Globus pallidus (tissue), 1 donor: Measurements from ENCODE around the gene AIG1.
"Not testable (repeated sequence)": the region's sequence is repeated elsewhere in the genome, so short reads cannot be mapped to it uniquely, and the experiment has no call there.

Source experiments
- DNase-seq: peaks from one replicate; pipeline ENCODE4 v3.0.0-alpha.2; 2015; ENCODE audit warnings: low spot score

The AIG1 gene

DNA sequence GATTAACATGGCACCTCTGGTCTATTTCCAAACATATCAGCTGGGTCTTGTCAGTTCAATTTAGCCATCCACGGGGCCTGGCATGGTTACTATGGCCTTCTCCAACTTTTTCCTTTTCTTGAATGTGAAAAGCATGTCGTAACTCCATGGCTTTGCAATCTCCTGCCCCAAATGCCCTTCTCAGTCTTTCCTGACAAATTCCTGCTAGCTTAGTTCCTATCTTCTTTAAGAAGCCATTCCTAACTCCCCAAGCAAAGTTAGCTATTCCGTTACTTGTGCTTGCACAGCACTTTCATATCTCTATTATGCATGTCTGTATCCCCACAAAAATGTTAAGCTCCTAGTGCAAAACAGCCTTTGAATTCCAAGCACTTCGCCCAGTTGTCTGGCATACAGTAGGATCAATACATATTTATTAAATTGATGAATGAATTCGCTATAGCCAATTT, 105.6 kb downstream of the AIG1 start:
- DNase-seq = no peak

DNA sequence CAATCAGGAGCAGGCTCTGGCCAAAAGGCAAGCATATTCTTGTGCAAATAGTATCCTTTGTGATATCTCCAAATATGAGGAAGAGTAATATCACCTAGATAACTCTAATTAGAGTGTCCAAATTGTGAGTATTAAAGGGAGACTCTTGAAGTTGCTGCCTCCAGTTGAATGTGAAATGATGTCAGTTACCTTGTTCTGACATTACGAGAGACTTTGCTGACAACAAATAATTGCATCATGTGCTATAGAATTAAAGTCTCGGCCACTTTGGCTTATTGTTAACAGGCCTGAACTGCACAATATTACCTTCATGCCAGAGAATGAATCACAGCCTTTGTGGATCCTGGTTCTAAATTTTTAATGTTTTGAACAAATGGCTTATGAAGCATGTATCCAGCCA, 106.5 kb downstream of the AIG1 start:
- DNase-seq = no peak

DNA sequence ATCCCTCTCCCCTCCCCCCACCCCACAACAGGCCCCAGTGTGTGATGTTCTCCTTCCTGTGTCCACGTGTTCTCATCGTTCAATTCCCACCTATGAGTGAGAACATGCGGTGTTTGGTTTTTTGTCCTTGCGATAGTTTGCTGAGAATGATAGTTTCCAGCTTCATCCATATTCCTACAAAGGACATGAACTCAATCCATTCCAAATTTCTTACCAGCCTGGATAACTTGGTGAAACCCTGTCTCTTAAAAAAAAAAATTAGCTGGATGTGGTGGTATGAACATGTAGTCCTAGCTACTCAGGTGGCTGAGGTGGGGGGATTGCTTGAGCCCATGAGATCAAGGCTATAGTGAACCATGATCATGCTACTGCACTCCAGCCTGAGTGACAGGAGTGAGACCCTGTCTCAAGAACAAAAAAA, 107.7 kb downstream of the AIG1 start:
- not testable (repeated sequence) for DNase-seq

DNA sequence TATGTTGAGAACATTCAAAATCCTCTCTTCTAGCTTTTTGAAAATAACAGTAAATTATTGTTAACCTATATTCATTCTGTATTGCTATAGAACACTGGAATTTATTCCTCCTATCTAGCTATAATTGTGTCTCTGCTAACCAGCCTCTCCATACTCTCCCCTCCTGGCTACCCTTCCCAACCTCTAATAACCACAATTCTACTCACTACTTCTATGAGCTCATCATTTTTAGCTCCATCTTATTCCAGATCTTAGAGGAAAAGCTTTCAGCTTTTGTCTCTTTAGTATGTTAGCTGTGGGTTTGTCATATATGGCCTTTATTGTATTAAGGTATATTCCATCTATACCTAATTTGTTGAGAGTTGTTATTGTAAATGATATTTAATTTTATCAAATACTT, 108.8 kb downstream of the AIG1 start:
- no peak for DNase-seq

DNA sequence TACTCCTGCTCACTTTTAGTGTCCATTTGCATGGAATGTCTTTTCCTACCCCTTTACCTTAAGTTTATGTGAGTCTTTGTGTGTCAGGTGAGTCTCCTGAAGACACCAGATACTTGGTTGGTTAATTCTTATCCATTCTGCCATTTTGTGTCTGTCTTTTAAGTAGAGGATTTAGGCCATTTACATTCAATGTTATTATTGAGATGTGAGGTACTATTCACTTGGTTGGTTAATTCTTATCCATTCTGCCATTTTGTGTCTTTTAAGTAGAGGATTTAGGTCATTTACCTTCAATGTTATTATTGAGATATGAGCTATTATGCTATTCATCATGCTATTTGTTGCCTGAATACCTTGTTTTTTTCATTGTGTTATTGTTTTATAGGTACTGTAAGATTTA, 113.8 kb downstream of the AIG1 start:
- no peak for DNase-seq

DNA sequence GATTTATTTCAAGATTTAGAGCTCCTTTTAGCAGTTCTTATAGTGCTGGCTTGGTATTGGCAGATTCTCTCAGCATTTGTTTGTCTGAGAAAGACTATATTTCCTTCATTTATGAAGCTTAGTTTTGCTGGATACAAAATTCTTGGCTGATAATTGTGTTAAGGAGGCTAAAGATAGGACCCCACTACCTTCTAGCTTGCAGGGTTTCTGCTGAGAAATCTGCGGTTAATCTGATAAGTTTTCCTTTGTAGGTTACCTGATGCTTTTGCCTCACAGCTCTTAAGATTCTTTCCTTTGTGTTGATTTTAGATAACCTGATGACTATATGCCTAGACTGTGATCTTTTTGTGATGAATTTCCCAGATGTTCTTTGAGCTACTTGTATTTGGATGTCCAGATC, 114.3 kb downstream of the AIG1 start:
- DNase-seq = no peak

DNA sequence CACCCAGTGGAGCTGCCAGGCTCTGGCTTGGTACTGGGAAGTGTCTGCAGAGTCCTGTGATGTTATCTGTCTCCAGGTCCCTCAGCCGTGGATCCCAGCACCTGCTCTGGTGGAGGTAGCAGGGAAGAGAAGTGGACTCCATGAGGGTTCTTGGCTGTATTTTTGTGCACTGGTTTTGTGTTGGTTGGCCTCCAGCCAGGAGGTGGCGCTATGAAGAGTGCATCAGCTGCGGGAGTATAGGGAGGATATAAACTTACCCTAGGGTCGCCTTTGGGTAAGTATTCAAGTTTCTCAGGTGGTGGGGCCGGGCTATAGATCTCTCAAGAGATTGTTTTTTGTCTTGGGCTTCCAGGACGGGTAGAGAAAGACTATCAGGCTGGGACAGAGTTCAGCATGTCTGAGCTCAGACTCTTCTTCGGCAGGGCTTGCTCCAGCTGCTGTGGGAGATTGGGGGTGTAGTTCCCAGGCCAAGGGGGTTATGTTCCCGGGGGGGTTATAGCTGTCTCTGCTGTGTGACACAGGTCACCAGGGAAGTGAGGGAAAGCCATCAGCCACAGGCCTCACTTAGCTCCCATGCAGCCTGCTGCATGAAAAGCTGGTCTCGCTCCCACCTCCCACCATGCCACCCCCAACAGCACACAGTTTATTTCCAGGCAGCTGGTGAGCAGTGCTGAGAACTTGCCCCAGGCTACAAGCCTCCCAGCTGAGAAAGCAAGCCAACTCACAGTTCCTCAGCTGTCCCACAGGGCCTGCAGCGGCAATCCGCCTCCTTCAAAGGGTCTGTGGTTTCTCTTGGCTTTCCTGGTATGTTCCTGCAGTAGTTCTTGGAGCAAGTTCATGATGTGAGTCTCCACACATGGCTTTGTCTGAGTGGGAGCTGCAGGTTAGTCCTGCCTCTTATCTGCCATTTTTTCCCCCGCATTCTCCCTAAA, 115.7 kb downstream of the AIG1 start:
- no peak for DNase-seq

DNA sequence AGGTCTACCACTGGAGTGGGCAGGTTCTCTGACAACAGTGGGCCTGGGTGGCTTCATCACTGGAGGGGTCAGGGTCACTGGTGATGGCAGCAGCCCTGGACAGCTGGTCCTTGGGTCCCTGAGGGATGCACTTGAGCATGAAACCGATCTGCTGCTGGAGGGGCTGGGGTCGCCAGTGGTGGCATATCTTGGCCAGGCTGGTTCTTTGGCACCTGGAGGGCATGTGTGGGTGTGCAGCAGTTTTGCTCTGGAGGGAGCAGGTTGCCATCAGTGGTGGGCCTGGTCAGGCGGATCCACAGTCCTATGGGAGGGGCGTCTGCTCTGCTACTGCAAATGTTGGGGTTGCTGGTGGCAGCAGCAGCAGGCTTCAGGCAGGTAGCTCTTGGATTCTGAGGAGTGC, 117.0 kb downstream of the AIG1 start:
- no peak for DNase-seq

DNA sequence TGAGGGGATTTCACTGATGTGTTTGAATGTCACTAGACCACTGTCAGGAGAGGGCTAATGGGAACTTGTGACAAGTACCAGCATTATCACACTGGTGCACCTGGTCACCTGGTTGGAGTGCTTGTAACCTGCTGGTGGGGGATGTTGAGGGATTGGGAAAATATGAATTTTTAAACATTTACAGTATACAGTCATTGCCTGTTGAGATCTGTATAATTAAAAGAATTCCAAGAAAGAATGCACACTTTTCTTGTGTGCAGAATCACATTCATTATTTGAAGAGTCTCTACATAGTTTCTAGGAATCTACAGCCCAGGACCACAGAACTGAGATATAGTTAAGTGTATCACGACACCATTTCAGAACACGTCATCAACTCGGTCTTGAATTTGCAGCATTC, 118.4 kb downstream of the AIG1 start:
- DNase-seq = no peak

DNA sequence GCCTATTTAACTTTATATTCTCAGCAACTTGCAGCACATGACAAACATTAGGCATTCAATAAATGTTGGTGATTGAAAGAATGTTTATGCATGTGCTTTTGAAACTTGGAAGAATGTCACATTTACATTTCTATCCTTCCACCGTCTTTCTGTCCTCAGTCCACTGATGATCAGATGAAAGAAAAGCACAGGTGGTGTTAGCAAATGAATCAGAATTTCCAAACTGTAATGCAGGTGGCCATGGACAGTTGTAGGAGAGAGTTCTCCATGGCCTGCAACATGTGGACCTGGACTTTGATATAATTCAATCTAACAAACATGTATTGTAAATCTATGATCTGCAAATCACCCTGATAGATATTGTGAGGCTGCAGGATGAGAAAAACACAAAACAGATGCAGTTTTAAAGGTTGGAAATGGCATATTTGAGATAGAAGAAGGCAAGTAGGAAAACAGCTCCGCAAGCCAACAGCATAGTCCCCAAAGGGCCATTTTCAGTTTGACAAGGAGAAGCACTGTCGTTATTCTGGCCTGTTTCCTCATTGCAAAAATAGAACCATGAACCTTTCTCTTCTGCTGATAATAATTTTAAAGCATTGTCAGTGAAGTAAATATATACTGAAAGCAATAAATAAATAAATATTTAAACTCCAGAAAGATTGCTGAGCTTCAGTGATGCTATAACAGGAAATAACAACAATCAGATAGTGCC, 119.4 kb downstream of the AIG1 start:
- DNase-seq = no peak

DNA sequence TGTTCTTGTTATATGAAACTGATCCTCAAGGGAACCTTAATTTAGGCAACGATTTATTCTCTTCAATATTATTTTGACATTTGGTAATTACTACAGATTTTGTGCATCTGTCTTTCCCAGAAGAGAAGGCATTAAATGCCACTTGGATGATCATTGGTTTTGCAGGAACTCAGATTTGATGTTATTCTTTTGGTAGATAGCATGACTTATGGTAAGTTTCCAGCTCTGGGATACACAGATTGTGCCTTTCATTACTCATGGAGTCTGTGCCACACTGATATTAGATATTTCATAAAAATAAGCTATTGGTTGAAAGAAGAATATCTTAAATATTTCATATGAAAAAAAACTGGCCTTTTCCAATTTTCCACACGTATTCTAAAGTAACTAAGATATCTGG, 120.1 kb downstream of the AIG1 start:
- DNase-seq = no peak

DNA sequence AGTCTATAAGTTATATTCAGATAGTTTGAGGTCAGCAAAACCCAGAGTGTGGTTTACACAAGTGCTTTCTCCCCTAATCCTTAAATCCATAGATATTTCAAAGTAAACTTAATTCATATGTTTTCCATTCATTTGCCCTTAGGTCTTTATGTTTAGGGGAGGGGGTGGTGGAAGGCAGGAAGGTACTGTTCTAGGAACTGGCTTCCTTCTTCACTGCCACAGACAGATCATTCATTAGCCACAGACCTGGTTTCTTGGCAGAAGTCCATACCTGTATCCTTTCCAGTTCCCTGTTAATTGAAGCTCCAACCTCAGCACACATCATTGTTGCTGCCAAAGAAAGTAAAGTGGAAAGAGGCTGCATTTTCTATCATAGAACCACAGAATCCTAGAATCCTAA, 123.0 kb downstream of the AIG1 start:
- no peak for DNase-seq

DNA sequence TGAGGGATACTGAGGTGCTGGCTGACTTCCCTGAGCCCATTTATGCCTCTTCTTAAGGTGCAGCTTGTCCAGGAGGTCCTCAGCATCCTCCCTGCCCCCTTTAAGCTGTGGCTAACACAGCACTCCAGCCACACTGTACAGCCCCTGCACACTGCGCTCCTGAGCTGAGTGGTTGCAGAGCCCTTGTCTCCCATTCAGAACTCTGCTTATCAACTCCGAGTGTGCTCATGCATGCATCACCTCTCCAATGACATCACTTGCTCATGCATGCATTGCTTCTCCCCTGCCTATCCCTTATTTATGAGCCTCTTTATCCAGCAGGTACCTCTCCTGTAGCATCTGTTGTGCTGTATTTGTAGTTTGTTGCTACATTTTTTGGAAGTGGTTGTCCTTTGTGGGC, 124.6 kb downstream of the AIG1 start:
- no peak for DNase-seq

DNA sequence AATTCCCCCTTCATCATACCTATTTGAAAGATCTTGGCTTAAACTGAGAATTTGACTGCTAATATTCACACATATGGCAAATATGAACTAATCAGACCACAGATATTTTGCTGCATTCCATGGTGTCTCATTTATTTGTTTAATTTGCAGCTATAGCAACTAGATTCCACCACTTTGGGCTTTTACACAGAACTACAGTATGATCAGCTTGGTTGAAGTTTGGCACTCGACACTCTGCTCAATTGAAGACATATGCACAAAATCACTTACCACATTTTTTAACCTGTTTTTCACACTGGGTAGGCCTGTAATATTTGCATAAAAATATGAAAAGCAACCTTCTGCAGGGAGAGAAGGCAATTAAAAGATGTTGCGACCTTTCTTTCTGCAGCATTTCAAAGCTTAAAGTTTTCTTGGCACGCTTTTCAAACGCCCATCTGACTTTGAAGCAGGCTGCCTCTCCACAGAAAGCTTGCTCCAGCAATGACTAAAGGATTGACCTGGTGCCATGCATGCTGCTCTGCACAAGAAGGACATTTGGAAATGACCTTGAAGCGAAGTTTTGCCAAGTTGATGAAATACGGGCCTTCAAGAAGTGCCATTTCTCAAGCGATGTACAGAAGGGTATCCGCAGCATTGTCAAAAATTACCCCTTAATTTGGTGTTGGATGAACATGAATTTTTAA, 126.7 kb downstream of the AIG1 start:
- no peak for DNase-seq

DNA sequence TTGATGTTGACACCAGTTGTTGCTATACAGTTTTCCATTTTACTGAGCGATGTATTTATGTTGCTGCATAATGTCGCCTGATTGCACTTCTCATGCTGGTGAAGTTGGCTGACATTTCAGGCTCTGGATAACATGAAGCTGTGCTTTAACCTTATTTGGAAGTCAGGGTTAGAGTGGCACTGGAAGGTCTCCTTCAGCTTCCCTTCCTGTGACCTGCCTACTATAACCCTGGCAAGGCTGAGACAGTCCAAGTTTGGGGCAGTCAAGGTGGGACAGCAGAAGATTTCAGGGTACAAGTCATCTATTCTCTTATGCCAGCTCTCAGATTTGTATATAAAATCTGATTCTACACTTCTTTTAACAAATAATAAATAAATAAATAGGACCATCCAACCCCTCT, 127.6 kb downstream of the AIG1 start:
- DNase-seq = no peak

DNA sequence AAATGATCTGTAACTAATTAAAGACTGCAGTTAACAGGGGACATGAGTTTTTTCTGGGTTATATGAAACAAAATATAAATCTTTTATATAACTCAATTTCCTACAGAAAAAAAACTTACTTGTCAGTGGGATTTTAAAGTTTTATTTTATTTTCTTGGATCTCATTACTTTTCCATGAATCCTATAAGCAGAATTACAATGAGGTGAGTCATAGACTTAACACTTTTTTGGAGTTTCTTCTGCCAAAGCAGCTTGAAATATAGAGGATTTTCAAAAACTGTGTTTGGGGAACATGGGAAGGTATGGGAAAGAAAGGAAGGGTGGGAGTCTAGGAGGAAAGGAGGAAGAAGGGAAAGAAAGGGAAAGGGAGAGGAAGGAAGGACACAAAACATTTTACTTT, 130.7 kb downstream of the AIG1 start:
- no peak for DNase-seq

DNA sequence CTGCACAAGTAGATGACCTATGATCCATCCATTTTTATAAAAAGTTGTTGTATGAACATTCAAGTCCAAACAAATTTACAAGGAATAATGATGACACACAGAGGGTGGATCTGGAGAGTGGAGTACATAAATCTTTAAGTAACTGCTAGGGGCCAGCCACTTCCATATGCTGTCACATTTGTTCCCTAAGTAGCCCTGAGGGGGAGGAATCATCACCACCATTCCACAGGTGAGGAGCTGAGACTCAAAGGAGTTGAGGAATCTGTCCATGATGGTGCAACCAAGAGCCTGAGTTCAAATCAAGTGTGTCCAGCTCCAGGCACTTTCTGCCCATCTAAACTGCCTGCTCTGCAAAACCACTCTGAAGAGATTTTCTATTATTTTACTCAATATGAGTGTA, 132.1 kb downstream of the AIG1 start:
- no peak for DNase-seq

DNA sequence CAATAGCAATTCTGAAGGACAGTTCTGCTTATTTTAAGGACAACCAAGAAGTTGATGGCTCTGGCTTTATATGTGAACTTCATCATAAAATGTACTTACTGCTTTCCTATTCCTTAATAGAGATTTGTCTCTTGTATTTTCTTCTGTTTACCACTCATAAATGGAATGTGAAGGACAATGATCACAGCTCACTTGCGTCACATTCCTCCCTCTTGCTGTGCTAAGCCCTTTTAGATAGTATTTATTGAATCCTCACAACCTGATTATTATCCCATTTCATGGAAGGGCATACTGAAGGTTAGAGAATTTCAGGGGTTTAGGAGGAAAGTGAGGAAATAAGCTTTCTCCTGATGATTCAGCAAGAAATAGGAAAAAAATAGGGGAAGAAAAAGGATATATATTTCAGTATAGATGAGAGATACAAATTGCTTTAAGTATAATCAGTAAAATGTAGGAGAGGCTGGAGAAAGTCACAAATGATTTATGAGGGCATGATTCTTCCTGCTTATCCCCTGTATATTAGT, 132.9 kb downstream of the AIG1 start:
- DNase-seq = no peak

DNA sequence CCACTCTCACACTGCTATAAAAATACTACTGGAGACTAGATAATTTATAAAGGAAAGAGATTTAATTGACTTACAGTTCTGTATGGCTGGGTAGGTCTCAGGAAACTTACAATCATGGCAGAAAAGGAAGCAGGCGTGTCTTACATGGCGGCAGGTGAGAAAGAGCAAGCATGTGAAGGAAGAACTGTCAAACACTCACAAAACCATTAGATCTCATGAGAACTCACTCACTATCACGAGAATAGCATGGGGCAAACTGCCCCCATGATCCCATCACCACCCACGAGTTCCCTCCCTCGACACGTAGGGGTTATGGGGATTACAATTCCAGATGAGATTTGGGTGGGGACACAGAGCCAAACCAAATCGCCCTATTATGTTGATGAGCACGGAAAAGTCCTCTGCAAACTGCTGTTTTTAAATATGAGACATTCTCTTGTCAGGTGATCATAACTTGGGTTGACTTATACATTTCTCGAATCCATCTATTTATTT, 133.5 kb downstream of the AIG1 start:
- no peak for DNase-seq

DNA sequence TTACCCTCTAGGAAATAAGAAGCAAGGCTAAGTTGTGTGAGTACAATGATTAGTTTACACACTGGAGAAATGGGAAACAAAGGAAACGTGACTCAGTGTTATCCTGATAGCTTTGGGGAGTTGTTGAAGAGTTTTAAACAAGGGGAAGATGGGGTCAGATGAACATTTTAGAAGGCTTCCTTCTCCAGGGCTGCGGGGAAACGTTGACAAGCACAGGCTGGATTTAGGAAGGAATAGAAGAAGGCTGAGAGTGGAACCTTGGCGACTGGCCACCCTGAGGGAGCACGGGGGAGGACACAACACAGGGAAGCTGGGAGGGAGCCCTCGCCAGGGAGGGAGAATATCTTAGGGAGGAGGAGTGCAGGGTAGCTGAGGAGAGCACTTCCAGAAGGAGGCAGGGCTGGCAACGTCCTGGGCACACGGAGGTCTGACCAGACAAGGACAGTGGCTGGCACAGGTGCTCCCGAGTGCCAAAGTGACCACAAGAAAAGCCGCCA, 134.7 kb downstream of the AIG1 start:
- DNase-seq = no peak

DNA sequence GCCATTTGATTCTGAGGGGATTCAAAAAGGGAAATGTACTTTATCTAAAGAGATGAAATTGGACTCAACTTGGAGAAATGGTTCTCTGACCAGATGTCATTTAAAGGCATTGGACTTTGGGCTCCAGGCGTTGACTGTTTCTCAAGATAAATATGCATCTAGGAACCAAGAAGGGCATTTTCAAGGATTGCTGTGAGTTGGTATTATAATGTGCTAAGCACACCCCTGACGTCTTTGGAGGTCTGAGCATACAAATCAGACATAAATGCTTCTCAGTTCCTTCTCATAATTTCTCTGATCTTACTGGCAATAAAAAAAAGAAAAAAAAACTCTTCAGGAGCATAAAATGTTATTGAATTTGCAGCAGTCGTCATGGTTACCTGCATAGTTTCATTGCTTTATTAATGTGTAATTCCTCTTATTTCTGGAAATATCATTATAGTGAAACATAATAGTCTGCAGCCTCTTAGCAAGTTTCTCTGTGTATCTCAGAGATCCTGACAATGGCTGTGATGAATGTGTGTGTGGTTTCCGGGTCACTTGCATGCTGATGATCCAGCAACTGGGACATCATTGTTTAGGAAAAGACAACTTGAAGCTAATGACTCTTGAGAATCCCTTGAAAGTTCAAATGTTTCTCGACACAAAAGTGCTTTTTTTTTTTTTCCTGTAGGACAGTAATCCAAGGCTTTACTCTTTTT, 136.0 kb downstream of the AIG1 start:
- DNase-seq = no peak

DNA sequence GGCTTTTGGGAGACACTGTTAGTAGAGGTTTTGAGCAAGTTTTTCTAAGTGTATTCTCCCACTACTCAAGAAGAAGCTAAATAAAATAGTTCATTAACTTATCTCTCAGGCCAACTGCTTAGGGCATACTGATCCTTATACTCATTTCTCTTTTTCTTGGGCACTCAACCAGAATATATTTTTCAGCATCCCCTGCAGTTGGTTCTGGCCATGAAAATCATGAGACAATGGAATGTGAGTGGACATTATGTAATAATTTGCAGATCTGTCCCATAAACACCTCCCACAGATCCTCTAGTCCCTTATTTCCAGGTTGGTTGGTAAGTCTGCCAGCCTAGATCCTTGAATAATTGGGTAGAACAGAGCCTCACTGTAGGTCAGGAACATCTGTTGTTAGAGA, 136.7 kb downstream of the AIG1 start:
- DNase-seq = no peak
